Measurements from ENCODE around the gene ITPKB. TPM values are rescaled to one million over a fixed set of nuclear protein-coding genes. Genes with fewer than 3 reads are reported as not detected.

Gene ITPKB
- total RNA-seq, 2 donors from 2014 or later = 22.4 to 28.3 TPM

DNA sequence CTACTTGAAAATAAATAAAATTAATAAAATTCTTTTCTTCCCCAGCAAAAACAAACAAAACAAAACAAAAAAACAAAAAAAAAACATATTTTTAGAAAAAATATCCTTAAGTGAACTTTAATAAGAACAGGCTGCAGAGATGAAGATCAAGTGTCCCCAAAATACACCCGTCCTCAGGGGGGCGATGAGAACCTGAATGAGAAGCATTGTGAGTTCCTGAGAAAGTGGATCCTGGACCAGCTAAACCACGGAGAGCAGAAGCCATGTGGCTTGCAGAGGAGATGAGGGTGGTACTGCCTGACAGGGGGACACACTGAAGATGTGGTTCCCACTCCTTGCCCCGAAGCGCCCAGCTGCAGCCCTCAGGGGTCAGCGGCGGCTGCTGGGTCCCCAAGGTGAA, 89.3 kb downstream of the ITPKB start:
- Mint-ChIP-seq H3K27ac (no peak overlapping the region), H3K4me1 (peaks cover 28% of the 10 kb centered on the region), H3K27me3 (ENCODE audit: insufficient read depth) (no peaks in the 10 kb centered on the region), H3K36me3 (ENCODE audit: low read depth) (peaks cover 20% of the 10 kb centered on the region), H3K4me3 (no peak overlapping the region), H3K9me3 (no peaks in the 10 kb centered on the region)
- H3K36me3 ChIP-seq (ENCODE audit: control insufficient read depth, insufficient read depth, low read length) = peaks cover 22% of the 10 kb centered on the region
- no peaks in the 10 kb centered on the region for H3K9me3 ChIP-seq (ENCODE audit: control insufficient read depth, low read length)
- H3K27me3 ChIP-seq (ENCODE audit: control insufficient read depth, insufficient read depth, low read length, poor library complexity, severe bottlenecking) = no peaks in the 10 kb centered on the region
- DNase-seq = peak; percentile 77
- no peak overlapping the region for H3K4me3 ChIP-seq (ENCODE audit: low read length)
- H3K4me1 ChIP-seq (ENCODE audit: control insufficient read depth, insufficient read depth, low read length) = peaks cover 12% of the 10 kb centered on the region
- TF ChIP-seq, protein P1, sequence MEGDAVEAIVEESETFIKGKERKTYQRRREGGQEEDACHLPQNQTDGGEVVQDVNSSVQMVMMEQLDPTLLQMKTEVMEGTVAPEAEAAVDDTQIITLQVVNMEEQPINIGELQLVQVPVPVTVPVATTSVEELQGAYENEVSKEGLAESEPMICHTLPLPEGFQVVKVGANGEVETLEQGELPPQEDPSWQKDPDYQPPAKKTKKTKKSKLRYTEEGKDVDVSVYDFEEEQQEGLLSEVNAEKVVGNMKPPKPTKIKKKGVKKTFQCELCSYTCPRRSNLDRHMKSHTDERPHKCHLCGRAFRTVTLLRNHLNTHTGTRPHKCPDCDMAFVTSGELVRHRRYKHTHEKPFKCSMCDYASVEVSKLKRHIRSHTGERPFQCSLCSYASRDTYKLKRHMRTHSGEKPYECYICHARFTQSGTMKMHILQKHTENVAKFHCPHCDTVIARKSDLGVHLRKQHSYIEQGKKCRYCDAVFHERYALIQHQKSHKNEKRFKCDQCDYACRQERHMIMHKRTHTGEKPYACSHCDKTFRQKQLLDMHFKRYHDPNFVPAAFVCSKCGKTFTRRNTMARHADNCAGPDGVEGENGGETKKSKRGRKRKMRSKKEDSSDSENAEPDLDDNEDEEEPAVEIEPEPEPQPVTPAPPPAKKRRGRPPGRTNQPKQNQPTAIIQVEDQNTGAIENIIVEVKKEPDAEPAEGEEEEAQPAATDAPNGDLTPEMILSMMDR (conservative IDR thresholded peaks at IDR 0.05) = peak; percentile 55
- H3K9ac ChIP-seq (ENCODE audit: extremely low read depth, low read length, poor library complexity, severe bottlenecking) = no peak overlapping the region
- 81 to 87% methylated on average over 7 of the region's 7 CpGs for WGBS, 2 experiments (ENCODE audit: insufficient coverage in 1 of 2, insufficient read length in 1 of 2)
- no peak overlapping the region for H3K27ac ChIP-seq (ENCODE audit: low read depth, low read length)

DNA sequence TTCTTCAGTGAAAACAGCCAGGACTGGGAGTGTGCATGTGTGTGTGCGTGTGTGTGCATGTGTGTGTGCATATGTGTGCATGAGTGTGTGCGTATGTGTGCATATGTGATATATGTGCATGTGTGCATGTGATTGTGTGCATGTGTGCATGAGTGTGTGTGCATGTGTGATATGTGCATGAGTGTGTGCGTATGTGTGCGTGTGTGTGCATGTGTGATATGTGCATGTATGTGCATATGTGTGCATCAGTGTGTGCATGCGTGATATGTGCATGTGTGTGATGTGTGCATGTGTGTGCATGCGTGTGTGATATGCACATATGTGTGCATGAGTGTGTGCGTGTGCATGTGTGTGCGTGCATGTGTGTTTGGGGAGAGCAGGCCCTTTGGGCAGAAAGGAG, 89.8 kb downstream of the ITPKB start:
- Mint-ChIP-seq H3K9me3 (no peaks in the 10 kb centered on the region), H3K27me3 (ENCODE audit: insufficient read depth) (no peaks in the 10 kb centered on the region), H3K36me3 (ENCODE audit: low read depth) (peaks cover 20% of the 10 kb centered on the region), H3K4me1 (peaks cover 24% of the 10 kb centered on the region), H3K4me3 (no peak overlapping the region), H3K27ac (no peak overlapping the region)
- no peak overlapping the region for H3K9ac ChIP-seq (ENCODE audit: extremely low read depth, low read length, poor library complexity, severe bottlenecking)
- WGBS, 2 experiments (ENCODE audit: insufficient coverage in 1 of 2, insufficient read length in 1 of 2) = 91 to 95% methylated on average over 6 to 8 of the region's 8 CpGs
- peaks cover 8% of the 10 kb centered on the region for H3K4me1 ChIP-seq (ENCODE audit: control insufficient read depth, insufficient read depth, low read length)
- no peak overlapping the region for H3K27ac ChIP-seq (ENCODE audit: low read depth, low read length)
- H3K4me3 ChIP-seq (ENCODE audit: low read length) = no peak overlapping the region
- H3K9me3 ChIP-seq (ENCODE audit: control insufficient read depth, low read length) = no peaks in the 10 kb centered on the region
- no peak for DNase-seq
- no peaks in the 10 kb centered on the region for H3K27me3 ChIP-seq (ENCODE audit: control insufficient read depth, insufficient read depth, low read length, poor library complexity, severe bottlenecking)
- TF ChIP-seq, protein P1 (conservative IDR thresholded peaks at IDR 0.05) = no peak
- peaks cover 24% of the 10 kb centered on the region for H3K36me3 ChIP-seq (ENCODE audit: control insufficient read depth, insufficient read depth, low read length)

DNA sequence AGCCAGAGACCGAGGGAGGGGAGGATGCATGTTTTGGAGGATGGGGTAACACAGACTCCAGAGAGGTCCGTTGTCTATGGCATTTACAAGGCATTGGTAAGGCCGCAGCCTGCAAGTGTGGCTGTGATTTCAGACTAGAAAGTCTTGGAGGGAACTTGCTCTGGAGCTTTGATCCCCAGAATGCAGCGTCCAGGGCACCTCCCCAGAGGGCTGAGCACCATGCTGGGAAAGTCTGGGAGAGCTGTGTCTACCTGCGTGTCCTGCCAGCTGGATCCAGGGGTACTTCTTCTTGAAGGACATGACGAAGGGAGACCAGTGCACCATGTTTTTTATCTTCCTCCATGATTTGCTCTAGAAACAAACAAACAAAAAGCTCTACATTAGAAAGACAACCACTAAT, 90.7 kb downstream of the ITPKB start:
- no peaks in the 10 kb centered on the region for H3K9me3 Mint-ChIP-seq
- Histone ChIP-seq H3K27me3 (ENCODE audit: control insufficient read depth, insufficient read depth, low read length, poor library complexity, severe bottlenecking) (no peaks in the 10 kb centered on the region), H3K4me3 (ENCODE audit: low read length) (no peak overlapping the region), H3K9ac (ENCODE audit: extremely low read depth, low read length, poor library complexity, severe bottlenecking) (no peak overlapping the region), H3K4me1 (ENCODE audit: control insufficient read depth, insufficient read depth, low read length) (peaks cover 6% of the 10 kb centered on the region), H3K27ac (ENCODE audit: low read depth, low read length) (no peak overlapping the region), H3K9me3 (ENCODE audit: control insufficient read depth, low read length) (no peaks in the 10 kb centered on the region), H3K36me3 (ENCODE audit: control insufficient read depth, insufficient read depth, low read length) (peaks cover 24% of the 10 kb centered on the region)
- H3K27me3 Mint-ChIP-seq (ENCODE audit: insufficient read depth) = no peaks in the 10 kb centered on the region
- TF ChIP-seq, protein P1 (conservative IDR thresholded peaks at IDR 0.05) = no peak
- no peak overlapping the region for H3K4me3 Mint-ChIP-seq
- no peak overlapping the region for H3K27ac Mint-ChIP-seq
- peaks cover 23% of the 10 kb centered on the region for H3K36me3 Mint-ChIP-seq (ENCODE audit: low read depth)
- WGBS, 2 experiments (ENCODE audit: insufficient coverage in 1 of 2, insufficient read length in 1 of 2) = 90% methylated on average over 5 to 6 of the region's 6 CpGs
- H3K4me1 Mint-ChIP-seq = peaks cover 18% of the 10 kb centered on the region
- DNase-seq = no peak
